22Rv1 (cell line): ENCODE measurements around the gene WNT4.
A peak's percentile ranks its signal among the peaks of the same experiment; 100 is the strongest.

Experiments used
- H3K27ac ChIP-seq: fragments of 450-650 bp; 2 replicates; pipeline ENCODE4 v1.5.1; 2017
- ZFX ChIP-seq: fragments of 450-650 bp; IDR thresholded peaks from 2 replicates; pipeline ENCODE4 v1.6.1; 2017; ENCODE audit warnings: antibody characterized with exemption, borderline replicate concordance
- TF ChIP-seq, protein P1 (sequence below): fragments of 450-650 bp; IDR thresholded peaks from 2 replicates; pipeline ENCODE4 v1.5.1; 2017; ENCODE audit warnings: mild to moderate bottlenecking

WNT4 gene

DNA sequence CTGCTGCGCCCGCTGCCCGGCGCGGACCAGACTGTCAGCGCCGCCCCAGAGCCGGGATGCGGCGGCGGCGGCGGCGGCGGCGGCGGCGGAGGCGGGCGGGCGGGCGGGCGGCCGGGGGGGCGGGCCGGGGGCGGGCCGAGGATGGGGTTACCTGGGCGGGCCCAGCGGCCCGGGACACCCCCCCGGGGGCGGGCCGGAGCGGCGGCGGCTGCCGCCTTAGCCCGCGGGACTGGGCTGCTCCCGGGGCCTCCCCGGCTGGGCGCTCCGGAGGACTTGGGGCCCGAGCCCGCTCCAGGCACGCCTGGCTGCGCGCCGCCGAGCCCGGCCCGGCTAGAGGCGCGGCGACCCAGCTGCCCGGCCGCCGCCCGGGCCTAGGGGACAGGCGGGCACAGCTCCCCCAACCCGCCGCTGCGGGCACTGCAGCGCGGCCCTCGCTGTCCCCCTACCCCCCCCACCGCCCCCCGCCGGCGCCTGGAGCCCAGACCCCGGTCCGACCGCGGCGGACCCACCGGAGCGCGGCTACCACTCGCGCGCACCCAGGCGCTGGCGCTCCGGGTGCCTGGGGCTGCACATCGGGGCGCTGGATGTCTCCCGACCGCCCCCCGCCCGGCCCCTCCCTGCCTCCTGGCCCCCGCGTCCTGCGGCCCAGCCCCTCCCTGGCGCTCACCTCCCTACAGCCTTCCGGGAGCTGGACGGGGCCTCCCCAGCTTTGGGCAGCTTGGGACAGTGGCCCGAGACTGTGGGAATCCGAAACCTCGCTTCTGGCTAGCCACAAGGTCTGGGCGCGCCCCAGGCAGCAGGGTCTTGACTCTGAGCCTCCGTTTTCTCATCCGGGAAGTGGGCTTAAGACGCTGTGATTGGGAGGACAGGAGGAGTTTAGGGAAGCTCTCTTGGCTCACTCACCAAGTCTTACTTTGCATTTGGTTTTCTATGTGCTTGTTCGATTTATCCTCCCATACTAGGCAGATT is at the start of gene WNT4:
WNT4 (minus strand) TSS at position 33 of the 969 bp plus-strand sequence. CDS start 175 bp downstream, outside the sequence.
- TF ChIP-seq, protein P1, sequence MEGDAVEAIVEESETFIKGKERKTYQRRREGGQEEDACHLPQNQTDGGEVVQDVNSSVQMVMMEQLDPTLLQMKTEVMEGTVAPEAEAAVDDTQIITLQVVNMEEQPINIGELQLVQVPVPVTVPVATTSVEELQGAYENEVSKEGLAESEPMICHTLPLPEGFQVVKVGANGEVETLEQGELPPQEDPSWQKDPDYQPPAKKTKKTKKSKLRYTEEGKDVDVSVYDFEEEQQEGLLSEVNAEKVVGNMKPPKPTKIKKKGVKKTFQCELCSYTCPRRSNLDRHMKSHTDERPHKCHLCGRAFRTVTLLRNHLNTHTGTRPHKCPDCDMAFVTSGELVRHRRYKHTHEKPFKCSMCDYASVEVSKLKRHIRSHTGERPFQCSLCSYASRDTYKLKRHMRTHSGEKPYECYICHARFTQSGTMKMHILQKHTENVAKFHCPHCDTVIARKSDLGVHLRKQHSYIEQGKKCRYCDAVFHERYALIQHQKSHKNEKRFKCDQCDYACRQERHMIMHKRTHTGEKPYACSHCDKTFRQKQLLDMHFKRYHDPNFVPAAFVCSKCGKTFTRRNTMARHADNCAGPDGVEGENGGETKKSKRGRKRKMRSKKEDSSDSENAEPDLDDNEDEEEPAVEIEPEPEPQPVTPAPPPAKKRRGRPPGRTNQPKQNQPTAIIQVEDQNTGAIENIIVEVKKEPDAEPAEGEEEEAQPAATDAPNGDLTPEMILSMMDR: peak; percentile 29; the same call in 1 of the 2 replicates
- no peak for TF ChIP-seq ZFX
- H3K27ac ChIP-seq: peak within 1 kb of the TSS; percentile 48

DNA sequence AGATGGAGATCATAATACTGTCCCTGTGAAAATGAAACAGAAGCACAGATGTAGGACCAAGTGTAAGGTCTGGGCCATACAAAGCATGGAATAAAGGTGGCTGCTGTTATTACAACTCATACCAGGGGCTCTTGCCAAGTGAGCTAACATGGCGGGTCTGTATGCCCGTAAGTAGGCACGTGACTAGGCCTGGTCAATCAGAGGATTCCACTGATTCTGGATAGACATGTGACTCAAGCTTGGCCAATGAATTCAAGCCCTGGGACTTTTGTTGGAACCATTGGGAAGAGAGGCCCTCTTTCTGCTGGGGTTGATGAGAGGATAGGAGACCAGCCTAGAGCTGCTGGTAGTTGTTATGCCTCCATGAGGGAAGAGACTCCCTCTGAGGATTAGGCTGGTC is 47.8 kb upstream of the WNT4 start:
- TF ChIP-seq ZFX: no peak
- no peak overlapping the region for H3K27ac ChIP-seq

DNA sequence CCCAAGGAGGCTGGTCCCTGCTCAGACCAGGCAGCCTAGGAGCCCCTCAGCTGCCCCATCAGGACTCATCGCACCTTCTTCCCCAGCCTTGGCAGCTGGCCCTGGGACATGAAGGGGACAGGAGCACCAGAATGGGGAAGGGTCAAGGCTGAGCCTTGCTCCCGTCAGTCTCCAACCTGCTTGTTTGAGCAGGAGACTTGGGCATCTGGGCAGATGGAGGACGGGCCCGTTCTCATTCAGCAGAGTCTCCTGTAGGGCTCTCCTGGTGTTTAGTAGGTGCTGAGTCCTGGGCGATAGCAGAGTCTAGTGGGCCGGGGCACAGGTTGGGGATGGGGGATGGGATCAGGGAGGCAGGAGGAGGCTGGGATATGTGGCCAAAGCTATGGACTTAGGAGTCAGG is 47.4 kb upstream of the WNT4 start:
- H3K27ac ChIP-seq: no peak overlapping the region
- no peak for TF ChIP-seq ZFX
- TF ChIP-seq, protein P1: no peak

DNA sequence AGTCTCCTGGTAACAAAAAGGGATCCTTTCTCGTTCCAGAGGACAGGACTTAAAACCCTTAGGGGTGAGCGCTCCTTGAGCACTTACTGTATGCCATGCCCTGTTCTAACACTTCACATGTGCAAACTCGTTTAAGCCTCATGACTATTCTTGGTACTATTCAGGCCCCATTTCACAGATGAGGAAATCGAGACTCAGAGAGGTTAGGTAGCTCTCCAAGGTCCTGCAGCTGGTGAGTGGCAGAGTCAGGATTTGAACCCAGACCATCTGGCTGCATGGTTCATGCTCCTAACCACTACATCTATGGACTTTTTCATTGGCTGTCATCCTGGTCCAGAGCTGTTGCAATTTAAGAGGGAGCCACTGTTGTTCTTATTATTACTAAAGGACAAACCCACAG is 46.7 kb upstream of the WNT4 start:
- H3K27ac ChIP-seq: no peak overlapping the region
- TF ChIP-seq ZFX: no peak
- TF ChIP-seq, protein P1: no peak

DNA sequence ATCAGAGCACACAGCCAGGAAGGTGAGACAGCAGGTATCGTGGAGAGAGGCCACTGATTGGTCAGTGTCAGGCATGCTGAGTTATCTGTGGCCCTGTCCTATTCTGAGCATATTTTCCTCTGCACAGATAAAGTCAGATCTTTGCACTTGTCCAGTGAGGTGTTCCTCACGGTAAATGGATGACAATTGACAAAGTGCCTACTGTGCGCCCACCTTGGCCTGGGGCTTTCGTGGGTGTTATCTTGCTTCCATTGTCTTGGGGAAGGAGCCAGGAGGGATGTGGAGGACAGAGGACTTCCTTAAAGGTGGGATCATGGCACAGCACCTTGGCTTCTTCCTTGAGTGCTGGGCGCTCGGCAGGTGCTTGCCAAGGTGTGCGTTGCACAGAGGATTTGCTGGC is 46.0 kb upstream of the WNT4 start:
- TF ChIP-seq, protein P1: no peak
- TF ChIP-seq ZFX: no peak
- H3K27ac ChIP-seq: no peak overlapping the region

DNA sequence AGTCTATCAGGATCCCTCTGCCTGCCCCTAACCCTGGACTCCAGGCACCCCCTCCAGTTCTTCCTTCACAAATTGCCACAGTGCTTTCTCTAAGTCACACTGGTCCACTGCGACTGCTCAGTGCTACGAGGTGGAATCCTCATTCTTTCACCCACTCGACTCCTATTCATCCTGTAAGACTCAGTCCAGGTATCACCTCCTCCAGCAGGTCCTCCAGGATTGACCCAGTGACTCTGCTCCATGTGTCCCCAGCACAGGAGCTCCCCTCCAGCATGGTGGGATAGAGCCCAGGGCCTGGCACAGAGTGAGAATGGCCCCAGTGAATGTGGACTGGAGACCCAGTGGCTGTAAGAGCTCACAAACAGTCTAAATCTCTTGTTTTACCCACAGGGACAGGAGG is 45.5 kb upstream of the WNT4 start:
- TF ChIP-seq, protein P1: no peak
- no peak for TF ChIP-seq ZFX
- H3K27ac ChIP-seq: no peak overlapping the region

DNA sequence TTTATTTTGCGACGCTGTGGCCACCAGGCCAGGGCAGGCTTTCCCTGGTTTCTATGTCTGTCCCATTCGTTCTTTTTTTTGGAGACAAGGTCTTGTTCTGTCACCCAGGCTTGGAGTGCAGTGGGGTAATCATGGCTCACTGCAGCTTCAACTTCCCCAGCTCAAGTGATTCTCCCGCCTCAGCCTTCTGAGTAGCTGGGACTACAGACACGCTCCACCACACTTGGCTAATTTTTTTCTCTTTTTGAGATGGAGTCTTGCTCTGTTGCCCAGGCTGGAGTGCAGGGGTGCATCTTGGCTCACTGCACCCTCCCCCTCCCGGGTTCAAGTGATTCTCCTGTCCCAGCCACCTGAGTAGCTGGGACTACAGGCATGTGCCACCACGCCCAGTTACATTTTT is 43.4 kb upstream of the WNT4 start:
- H3K27ac ChIP-seq: no peak overlapping the region
- TF ChIP-seq, protein P1: no peak
- TF ChIP-seq ZFX: no peak
